Mucosa of rectum (tissue), 2 donors: ENCODE measurements around the gene AP1G2.

Experiments used
- H3K27ac ChIP-seq, 2 donors: one replicate each; pipeline ENCODE4 v1.7.0; 2013; ENCODE audit warnings: inconsistent platforms in 2 of 2, low read depth in 2 of 2, low read length in 2 of 2
- H3K27me3 ChIP-seq, 2 donors: one replicate each; pipeline ENCODE4 v1.7.0; 2013; ENCODE audit warnings: low read length in 2 of 2; ENCODE audit not compliant: control insufficient read depth in 2 of 2, insufficient read depth in 2 of 2
- H3K36me3 ChIP-seq, 2 donors: one replicate each; pipeline ENCODE4 v1.7.0; 2013; ENCODE audit warnings: low read length in 2 of 2; ENCODE audit not compliant: control insufficient read depth in 2 of 2, insufficient read depth in 2 of 2
- H3K4me1 ChIP-seq, 2 donors: one replicate each; pipeline ENCODE4 v1.7.0; 2013; ENCODE audit warnings: low read length in 2 of 2, mild to moderate bottlenecking in 1 of 2; ENCODE audit not compliant: control insufficient read depth in 2 of 2, insufficient read depth in 2 of 2
- H3K4me3 ChIP-seq, 2 donors: one replicate each; pipeline ENCODE4 v1.7.0; 2013; ENCODE audit warnings: low read length in 2 of 2
- H3K9ac ChIP-seq, 2 donors: one replicate each; pipeline ENCODE4 v1.7.0; 2013; ENCODE audit warnings: low read length in 2 of 2, low read depth in 1 of 2, mild to moderate bottlenecking in 1 of 2
- H3K9me3 ChIP-seq, 2 donors: one replicate each; pipeline ENCODE4 v1.7.0; 2013; ENCODE audit warnings: low read length in 2 of 2; ENCODE audit not compliant: control insufficient read depth in 2 of 2
- donor health status: healthy.
- donor health status: Normal muscosa, but diverticular disease.

Gene AP1G2

GRCh38 chr14:23564181-23564812, 3.3 kb downstream of the AP1G2 start:
- Histone ChIP-seq H3K9me3 (no peaks in the 10 kb centered on the region), H3K36me3 (peaks cover 42 to 61% of the 10 kb centered on the region in 2 donors), H3K4me1 (peaks cover 12 to 13% of the 10 kb centered on the region in 2 donors), H3K27me3 (no peaks in the 10 kb centered on the region), H3K4me3 (no peak overlapping the region), H3K27ac (no peak overlapping the region), H3K9ac (no peak overlapping the region)

- Histone ChIP-seq H3K4me1 (peaks cover 12% of the 10 kb centered on the region in 2 donors), H3K4me3 (no peak overlapping the region), H3K9ac (no peak overlapping the region), H3K27ac (no peak overlapping the region), H3K27me3 (no peaks in the 10 kb centered on the region), H3K36me3 (peaks cover 46 to 67% of the 10 kb centered on the region in 2 donors), H3K9me3 (no peaks in the 10 kb centered on the region)
Observed at GRCh38 chr14:23563473-23564180, 4.0 kb downstream of the AP1G2 start.

GRCh38 chr14:23562822-23563472, 4.6 kb downstream of the AP1G2 start:
- Histone ChIP-seq H3K4me1 (peaks cover 8% of the 10 kb centered on the region in 2 donors), H3K9ac (no peak overlapping the region), H3K4me3 (no peak overlapping the region), H3K27me3 (no peaks in the 10 kb centered on the region), H3K27ac (no peak overlapping the region), H3K9me3 (no peaks in the 10 kb centered on the region), H3K36me3 (peaks cover 46 to 69% of the 10 kb centered on the region in 2 donors)

GRCh38 chr14:23561873-23562821, 5.4 kb downstream of the AP1G2 start:
- Histone ChIP-seq H3K4me3 (no peak overlapping the region), H3K9me3 (no peaks in the 10 kb centered on the region), H3K9ac (no peak overlapping the region), H3K27me3 (no peaks in the 10 kb centered on the region), H3K4me1 (peaks cover 8% of the 10 kb centered on the region in 2 donors), H3K27ac (no peak overlapping the region), H3K36me3 (peaks cover 46 to 69% of the 10 kb centered on the region in 2 donors)

- Histone ChIP-seq H3K4me3 (no peak overlapping the region), H3K27me3 (no peaks in the 10 kb centered on the region), H3K9me3 (no peaks in the 10 kb centered on the region), H3K36me3 (peaks cover 46 to 69% of the 10 kb centered on the region in 2 donors), H3K9ac (no peak overlapping the region), H3K4me1 (peaks cover 8 to 11% of the 10 kb centered on the region in 2 donors), H3K27ac (no peak overlapping the region)
Observed at GRCh38 chr14:23561259-23561658, 6.3 kb downstream of the AP1G2 start.

GRCh38 chr14:23559926-23560520, 7.6 kb downstream of the AP1G2 start:
- H3K27ac ChIP-seq: no peak overlapping the region

GRCh38 chr14:23559010-23559925, 8.3 kb downstream of the AP1G2 start:
- H3K4me3 ChIP-seq: no peak overlapping the region
- no peak overlapping the region for H3K27ac ChIP-seq
- no peaks in the 10 kb centered on the region for H3K9me3 ChIP-seq
- peaks cover 8 to 9% of the 10 kb centered on the region in 2 donors for H3K4me1 ChIP-seq
- H3K36me3 ChIP-seq: peaks cover 37 to 50% of the 10 kb centered on the region in 2 donors
- no peaks in the 10 kb centered on the region for H3K27me3 ChIP-seq
- H3K9ac ChIP-seq: no peak overlapping the region

More at GRCh38 chr14:23559926-23560520, 7.6 kb downstream of the AP1G2 start:
- no peak overlapping the region for H3K9ac ChIP-seq
- H3K4me1 ChIP-seq: peaks cover 8 to 9% of the 10 kb centered on the region in 2 donors
- peaks cover 44 to 57% of the 10 kb centered on the region in 2 donors for H3K36me3 ChIP-seq
- H3K27me3 ChIP-seq: no peaks in the 10 kb centered on the region
- H3K9me3 ChIP-seq: no peaks in the 10 kb centered on the region
- no peak overlapping the region for H3K4me3 ChIP-seq

GRCh38 chr14:23558346-23559009, 9.1 kb downstream of the AP1G2 start:
- Histone ChIP-seq H3K9me3 (no peaks in the 10 kb centered on the region), H3K27ac (no peak overlapping the region), H3K27me3 (no peaks in the 10 kb centered on the region), H3K4me1 (peaks cover 8 to 9% of the 10 kb centered on the region in 2 donors), H3K36me3 (peaks cover 32 to 43% of the 10 kb centered on the region in 2 donors), H3K4me3 (no peak overlapping the region), H3K9ac (no peak overlapping the region)
